ENCODE measurements around the gene TYK2.
"Not testable (repeated sequence)": the region's sequence is repeated elsewhere in the genome, so short reads cannot be mapped to it uniquely, and the experiment has no call there.

The TYK2 gene

DNA sequence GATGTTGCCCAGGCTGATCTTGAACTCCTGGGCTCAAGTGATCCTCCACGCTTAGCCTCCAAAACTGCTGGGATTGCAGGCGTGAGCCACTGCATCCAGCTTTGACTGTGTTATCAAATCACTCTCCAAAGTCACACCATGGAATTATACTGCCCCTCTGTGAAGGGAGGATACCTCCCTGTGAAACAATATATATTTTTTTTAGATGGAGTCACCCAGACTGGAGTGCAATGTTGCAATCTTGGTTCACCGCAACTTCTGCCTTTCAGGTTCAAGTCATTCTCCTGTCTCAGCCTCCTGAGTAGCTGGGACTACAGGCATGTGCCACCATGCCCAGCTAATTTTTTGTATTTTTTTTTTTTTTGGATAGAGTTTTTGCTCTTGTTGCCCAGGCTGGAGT lies 7.7 kb downstream of the TYK2 start:
- DNase-seq (ENCODE audit: low spot score): no peak

DNA sequence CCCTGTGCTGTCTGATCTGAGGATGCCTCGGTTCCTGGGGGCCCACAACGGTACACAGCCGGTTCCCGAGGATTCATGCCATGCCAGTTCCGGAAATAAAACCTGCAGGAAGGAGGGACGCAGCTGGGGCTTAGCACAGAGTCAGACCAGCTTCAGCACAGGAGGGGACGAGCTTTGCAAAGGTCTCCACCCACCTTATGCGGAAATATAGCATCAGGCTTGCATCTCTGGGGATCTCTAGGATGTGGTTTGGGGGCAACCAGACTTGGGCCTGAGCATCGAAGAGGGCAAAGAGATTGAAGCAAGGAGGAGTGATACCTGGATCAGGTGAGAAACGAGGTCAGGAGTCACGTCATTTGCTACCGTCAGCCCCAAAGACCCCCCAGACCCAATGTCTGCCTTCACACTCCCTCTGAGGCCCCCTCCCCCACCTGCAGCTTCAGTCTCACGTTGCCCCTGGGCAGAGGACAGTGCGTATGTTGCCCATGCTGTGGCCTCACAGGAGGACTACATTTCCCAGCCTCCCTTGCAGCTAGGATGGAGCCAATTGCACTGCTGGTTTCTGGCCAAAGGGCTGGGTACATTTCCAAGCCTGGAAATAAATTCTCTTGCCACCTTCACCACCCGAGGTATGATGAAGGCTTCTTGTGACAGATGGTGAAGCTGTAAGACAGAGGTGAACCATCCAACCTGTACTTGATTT lies 12.1 kb downstream of the TYK2 start:
- DNase-seq (ENCODE audit: low spot score): no peak

DNA sequence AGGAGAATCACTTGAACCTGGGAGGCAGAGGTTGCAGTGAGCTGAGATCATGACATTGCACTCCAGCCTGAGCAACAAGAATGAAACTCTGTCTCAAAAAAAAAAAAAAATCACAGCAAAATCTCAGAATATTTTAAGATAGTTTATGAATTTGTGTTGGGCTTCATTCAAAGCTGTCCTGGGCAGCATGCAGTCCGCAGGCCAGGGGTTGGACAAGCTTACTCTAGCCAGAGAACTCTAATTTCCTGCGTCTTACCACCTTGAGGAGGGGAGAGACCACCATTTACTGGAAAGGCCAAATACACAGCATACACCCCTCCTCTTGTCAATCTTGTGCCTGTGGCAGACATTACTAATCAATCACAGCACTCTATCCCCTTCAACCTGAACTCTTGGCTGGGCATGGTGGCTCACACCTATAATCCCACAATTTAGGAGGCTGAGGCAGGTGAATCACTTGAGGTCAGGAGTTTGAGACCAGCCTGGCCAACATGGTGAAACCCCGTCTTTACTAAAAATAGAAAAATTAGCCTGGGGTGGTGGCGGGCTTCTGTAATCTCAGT lies 13.3 kb downstream of the TYK2 start:
- not testable (repeated sequence) for DNase-seq (ENCODE audit: low spot score)

DNA sequence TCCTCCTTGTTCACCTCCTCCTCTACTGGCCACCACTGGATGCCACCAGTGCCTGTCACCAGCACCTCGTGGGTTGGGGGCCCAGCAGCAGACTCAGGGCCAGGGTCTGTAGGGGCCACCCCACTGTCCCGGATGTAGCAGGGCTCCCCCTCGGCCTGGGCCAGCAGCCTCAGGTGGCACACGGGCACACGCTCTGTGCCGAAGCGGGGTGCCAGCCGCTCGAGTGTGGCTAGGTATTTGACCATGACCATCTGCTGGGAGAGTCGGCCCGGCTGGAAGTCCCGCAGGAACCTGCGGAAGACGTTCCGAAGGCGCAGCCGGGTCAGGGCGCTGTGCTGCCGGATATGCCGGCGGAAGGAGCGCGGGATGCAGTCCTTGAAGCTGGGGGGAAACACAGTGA lies 14.9 kb downstream of the TYK2 start:
- DNase-seq (ENCODE audit: low spot score): no peak

DNA sequence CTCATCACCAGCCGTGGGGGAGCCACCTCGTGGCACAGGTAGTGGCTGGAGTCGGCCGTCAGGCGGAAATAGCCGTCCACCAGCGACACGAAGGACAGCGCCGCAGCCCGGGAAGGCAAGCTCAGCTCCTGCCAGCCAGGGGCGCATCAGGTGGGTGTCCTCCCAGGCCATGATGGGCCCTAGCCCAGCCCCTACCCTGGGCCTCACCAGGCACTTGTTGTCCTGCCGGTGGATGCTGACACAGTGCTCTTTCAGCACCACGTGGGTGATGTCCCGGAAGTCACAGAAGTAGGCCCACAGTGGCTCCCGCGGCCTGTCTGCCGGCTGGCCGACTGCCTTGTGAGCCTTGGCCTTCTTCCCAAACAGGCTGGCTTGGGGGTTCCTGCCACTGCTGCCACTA lies 15.7 kb downstream of the TYK2 start:
- no peak for DNase-seq (ENCODE audit: low spot score)

DNA sequence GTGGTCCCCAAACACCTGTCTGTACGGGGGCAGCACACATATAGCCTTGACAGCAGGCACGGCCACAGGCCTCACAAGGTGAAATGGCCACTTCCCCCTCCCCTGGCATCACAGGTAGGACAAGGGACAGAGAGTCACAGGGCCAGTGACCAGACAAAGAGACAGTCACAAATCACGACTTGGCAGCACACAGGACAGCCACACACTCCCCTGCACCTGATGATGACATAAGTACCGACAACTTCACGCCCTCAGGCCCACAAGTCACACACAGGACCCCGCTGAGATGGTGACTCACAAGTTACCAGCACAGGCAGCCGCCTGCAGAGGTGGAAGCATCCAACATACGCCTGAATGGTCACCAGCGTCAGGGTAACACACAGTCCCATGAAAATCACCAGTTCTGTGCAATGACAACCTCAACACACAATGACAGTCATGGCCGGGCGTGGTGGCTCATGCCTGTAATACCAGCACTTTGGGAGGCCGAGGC lies 16.5 kb downstream of the TYK2 start:
- no peak for DNase-seq (ENCODE audit: low spot score)

DNA sequence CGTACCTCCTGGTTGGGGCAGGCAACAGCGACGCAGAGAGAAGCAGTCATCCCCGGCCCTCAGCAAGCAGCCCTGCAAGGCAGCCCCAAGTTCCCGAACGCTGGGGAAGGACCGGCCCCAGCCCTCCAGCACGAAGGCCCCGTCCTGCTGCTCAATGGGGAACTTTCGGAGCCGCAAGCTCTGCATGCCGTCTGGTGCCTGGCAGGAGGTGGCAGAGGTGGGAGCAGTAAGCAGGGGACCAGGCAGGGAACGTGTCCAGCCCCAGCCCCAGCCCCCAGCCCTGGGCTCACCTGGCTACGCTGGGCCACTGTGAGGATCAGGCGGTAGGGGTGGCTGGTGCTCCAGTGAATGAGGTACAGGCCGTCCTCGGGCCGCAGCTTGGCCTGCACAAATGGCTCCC lies 18.1 kb downstream of the TYK2 start:
- no peak for DNase-seq (ENCODE audit: low spot score)

DNA sequence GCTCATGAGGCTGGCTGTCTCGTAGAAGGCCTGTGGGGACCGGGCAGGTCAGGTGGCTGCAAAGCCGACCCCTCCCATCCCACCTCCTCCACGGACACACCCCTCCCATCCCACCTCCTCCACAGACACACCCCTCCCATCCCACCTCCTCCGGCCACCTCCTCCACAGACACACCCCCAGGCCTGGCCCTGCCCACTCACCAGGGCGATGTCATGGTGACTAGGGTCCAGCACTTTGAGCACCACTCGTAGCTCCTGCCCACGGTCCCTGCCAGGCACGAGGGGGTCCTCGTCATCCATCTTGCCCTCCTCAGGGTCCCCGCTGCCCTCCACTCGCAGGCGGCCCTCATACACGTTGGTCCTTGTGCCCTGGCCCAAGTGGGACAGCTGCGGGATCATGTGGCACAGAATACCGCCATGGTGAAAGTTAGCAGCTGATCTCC lies 18.8 kb downstream of the TYK2 start:
- no peak for DNase-seq (ENCODE audit: low spot score)

DNA sequence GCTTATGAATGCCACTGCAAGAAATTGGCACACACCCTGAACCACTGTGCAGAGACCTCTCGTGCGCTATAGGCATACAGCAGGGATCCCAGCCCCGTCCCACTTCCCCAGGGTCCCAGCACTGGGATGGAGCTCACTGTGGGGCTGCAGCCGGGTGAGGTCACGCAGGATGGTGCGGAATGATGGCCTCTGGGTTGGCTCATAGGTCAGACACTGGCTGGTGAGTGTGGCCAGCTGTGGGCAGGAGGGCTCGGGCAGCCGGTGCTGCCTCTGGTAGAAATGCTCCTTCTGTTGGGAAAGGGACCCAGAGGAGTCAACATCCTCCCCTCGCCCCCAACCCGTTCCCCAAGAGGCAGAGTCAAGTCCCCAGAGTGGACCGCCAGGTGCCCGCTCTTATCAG lies 23.9 kb downstream of the TYK2 start:
- DNase-seq (ENCODE audit: low spot score): no peak

DNA sequence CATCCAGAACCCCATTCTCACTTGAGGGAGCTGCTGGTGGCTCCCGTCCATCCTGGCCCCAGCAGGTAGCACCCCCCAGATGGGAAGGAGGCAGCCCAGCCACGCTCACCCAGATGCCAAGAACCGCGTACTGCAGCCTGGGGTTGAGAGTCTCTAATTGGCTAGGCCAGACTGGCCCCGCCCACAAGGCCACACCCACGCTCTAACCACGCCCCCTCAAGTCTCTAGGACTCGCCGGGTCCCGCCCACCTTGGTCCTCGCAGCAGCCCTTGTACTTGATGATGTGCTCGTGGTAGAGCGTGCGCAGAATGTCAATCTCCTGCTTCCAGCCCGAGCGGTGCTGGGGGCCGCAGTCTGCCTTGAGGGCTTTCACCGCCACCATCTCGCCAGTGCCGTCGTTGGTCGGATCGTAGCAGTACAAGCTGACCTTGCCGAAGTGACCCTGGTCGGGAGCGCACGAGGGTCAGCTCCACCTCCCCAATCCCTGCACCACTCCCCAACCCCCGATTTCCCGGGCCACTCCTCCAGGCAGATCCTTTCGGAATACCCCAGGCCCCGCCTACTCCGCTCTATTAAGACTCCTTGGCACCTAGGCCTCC lies 26.5 kb downstream of the TYK2 start:
- no peak for DNase-seq (ENCODE audit: low spot score)

DNA sequence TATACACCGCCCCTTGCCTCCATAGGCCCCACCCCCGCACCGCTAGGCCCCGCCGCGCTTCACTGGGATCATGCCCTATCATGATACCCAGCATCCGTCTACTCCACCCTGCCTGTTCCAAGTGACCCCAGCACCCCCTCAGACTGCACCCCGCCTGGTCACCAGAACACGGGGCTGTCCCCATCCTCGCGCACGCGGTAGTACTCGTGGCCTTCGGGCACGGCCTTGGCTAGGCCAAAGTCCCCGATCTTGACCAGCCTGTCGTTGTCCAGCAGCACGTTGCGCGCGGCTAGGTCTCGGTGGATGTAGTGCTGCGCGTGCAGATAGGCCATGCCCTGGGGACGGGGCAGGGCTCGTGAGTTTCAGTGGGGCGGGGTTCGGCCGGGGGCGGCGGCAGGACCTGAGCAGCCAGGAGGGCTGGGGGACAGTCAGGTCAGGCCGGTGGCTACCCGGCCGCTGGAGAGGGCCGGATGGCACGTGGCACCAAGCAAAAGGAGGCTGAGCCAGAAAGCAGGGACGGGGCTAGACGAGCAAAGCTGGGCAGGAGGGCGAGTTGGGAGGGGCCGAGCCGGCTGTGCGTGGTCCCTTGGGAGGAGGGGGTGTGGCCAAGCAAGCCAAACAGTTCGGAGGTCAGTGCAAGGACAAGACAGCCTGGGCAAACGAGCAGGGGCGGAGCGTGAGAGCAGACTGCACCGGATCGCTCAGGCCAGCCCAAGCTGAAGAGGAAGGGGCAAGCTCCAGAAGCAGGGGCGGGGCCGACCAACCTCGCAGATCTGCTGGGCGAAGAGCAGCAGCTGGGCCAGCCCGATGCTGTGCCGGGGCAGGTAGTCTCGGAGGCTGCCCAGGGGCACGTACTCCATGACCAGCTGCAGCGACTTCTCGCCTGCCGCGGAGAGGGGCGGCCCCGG lies 27.4 kb downstream of the TYK2 start:
- DNase-seq (ENCODE audit: low spot score): no peak

DNA sequence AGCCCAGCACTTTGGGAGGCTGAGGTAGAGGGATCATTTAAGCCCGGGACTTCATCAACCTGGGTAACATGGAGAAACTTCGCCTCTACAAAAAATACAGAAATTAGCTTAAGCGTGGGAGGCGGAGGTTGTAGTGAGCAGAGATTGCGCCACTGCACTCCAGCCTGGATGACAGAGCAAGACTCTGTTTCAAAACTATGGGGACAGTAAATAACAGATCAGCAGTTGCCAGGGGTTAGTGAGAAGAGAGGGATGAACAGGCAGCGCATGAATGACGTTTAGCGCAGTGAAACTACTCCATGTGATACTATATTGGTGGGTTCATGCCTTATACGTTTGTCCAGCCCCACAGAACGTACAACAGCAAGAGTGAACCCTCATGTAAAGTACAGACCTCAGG lies 33.9 kb downstream of the TYK2 start:
- DNase-seq (ENCODE audit: low spot score): no peak

DNA sequence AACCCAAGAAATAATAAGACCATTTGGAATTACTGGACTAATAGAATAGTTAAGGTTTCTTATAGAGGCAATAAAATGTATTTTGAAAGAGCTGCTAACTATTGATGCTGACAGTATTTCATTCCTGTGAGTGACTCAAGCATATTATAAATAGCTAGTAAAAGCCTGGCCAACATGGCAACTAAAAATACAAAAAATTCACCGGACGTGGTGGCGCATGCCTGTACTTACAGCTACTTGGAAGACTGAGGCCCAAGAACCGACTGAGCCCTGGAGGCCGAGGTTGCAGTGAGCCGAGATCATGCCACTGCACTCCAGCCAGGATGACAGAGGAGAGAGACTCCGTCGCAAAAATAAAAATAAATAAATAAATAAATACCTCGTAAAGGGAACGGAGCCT lies 35.6 kb downstream of the TYK2 start:
- no peak for DNase-seq (ENCODE audit: low spot score)

DNA sequence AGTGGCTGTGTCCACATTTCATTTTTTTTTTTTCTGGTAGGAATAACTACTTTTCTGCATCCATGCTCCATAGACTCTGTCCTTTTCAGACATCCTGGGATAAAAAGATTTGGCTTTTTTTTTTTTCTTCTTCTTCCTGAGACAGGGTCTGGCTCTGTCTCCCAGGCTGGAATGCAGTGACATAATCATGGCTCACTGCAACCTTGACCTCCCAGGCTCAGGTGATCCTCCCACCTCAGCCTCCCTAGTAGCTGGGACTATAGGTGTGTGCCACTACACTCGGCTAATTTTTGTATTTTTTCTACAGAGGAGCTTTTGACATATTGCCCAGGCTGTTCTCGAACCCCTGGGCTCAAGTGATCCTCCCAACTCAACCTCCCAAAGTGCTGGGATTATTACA lies 36.9 kb downstream of the TYK2 start:
- DNase-seq (ENCODE audit: low spot score): no peak

DNA sequence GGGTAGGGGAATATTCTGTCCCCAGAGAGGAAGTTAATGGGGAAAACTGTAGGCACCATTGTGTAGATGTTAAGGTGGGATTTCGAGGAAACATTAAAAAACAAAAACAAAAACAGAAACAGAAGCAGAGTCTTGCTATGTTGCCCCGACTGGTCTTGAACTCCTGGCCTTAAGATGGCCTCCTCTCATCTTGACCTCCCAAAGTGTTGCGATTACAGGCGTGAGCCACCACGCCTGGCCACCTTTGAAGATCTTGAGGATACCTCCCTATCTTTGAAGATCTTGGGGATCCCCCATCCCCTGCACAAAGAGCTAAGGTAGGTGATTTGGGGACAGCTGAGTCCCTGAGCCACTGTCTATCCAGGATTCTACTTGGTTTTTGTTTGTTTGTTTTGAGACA lies 40.4 kb downstream of the TYK2 start:
- DNase-seq (ENCODE audit: low spot score): no peak

DNA sequence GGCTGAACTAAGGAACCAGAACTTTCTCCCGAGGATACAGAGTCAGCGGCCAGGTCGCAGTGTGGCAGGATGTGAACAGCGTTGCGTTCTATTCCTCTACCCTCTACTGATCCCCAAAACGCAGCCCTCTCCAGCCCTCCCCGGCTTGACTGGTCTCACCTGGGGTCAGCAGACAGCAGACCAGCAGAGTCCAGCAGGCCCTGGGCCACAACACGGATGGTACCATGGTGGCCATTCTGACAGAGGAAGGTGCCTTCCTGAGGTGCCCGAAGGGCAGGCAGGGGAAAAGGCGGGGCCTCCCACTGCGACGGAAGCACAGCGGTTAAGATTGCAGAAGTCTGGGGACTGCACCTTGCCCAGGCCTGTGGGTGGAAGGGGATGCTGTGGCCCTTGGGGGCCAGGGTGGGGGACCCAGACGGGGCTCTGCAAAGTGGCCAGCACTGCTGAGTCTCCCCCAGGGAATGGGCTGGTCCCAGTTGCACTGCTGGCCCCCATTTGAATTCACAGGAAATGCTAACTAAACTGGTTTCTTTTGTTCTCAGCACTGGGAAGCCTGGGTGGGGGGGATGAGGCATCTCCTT lies 40.9 kb downstream of the TYK2 start, which contains the start of gene ICAM3:
Gene ICAM3, minus strand, starts transcription at position 245 of the 581 bp plus-strand sequence. Its CDS starts 10 bp downstream, at position 235.
- DNase-seq (ENCODE audit: low spot score): no peak

DNA sequence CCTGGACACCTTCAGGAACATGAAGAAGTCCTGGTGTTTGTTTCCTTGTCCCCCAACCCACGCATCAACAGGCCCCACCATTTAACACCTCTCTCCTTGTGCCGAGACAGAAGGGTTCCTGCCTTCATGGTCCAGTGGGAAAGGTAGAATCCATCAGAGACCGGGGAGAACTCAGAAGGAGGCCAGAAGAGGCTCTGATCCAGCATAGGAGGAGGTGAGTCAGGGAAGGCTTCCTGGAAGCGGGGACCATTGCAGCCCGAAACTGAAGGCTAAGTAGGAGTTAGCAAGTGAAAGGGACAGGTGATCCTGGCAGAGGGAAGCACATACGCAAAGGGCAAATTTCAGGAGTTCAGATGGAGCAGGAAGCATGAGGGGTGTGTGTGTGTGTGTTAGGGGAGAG lies 41.4 kb downstream of the TYK2 start:
- DNase-seq (ENCODE audit: low spot score): no peak

DNA sequence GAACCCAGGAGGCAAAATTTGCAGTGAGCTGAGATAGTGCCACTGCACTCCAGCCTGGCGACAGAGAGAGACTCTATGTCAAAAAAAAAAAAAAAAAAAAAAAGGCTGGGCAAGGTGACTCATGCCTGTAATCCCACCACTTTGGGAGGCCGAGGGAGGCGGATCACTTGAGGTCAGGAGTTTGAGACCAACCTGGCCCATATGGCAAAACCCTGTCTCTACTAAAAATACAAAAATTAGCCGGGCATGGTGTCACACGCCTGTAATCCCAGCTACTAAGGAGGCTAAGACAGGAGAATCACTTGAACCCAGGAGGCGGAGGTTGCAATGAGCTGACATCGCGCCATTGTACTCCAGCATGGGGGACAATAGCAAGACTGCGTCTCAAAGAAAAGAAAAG lies 43.6 kb downstream of the TYK2 start:
- not testable (repeated sequence) for DNase-seq (ENCODE audit: low spot score)

DNA sequence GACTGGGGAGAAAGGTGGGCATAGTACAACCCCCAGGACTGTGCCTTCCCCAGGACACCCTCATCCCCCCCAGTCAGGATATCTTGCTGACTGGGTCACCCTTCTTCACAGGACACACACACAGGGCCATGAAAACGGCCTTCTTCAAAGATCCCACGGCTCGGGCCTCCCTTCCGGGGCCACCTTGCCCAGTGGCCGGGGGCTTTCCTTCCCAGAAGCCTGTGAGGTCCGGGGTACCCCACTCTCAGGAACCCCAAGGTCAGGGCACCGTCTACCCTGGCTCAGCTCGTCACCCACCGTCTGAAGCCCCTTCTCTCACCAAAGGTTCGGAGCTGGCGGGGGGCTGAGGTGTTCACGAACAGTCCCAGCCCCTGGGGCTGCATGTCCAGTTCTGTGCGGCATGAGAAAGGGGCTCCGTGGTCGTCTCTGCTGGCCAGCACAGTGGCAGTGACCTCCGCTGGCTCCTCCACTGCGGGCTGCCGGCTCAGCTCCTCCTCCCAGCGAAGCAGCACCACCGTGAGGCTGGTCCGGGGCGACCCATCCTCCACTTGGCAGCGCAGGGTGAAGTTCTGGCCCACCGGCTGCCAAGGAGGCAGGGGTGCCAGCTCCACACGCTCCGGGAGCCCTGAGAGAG lies 44.9 kb downstream of the TYK2 start:
- no peak for DNase-seq (ENCODE audit: low spot score)

DNA sequence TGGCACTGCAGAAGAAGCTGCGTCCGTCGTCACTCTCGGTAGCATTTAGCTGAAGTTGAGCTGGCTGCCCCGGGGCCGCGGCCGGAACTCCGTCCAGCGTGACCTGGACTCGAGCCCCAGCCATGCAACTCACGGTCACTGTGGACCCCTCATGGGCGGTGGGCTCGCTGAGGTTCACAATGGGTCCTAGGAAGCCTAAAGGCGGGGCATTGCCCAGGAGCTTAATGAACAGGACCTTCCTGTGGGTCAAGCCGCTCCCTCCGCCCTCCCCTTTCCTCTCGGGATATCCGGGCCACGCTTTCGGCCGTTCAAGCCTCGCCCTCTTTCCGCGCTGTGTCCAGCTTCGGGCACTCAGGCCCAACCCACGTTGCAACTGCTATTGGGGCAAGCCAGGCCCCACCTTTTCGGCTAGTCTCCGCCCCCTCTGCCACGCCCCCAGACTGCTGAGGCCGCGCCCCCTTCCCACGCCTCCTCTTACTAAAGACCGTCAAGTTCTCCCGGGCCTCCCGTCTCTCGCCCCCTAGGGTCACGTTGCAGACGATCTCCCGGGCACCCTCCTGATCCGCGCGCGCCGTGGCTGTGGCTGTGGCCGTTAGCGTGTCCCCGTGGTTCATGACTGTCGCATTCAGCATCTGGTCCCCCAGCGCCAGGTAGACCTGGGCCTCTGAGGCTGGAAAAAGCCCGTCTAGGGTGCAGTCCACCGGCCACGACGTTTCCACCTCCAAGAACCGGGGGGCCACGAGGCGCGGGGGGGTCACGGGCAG lies 45.6 kb downstream of the TYK2 start:
- DNase-seq (ENCODE audit: low spot score): peak; percentile 94

All from AG08395 (cell line).